OCI-LY7 (cell line): ENCODE results near the gene RNF130. TPM values are rescaled to one million over a fixed set of nuclear protein-coding genes. Genes with fewer than 3 reads are reported as not detected.

Experiments used
- BruUV-seq: library from RNA; stranded (reverse); fragments of 400-500 nt; replicated peaks from 2 replicates; lab custom pipeline; 2021; lab: Mats Ljungman, UMichigan
- CTCF ChIA-PET: fragments of 300-600 bp; sonication (Branson Sonifier 250); formaldehyde crosslinking; loops from one replicate; lab custom pipeline; 2022; ENCODE audit warnings: antibody characterized with exemption; ENCODE audit not compliant: unreplicated experiment; lab: Charles Lee
- POLR2A ChIA-PET: fragments of 300-600 bp; sonication (Branson Sonifier 250); formaldehyde crosslinking; loops from one replicate; lab custom pipeline; 2022; ENCODE audit warnings: antibody characterized with exemption; lab: Charles Lee
- DNase-seq: peaks from one replicate; pipeline ENCODE4 v3.0.0-alpha.2; 2015; ENCODE audit warnings: low spot score
- H2AFZ ChIP-seq: fragments of 200-600 bp; sonication (generic), shearing (Covaris generic); 2 replicates; pipeline ENCODE4 v1.6.1; 2014; ENCODE audit warnings: mild to moderate bottlenecking, antibody characterized with exemption, low read length, moderate library complexity
- H3K27ac ChIP-seq: fragments of 200-600 bp; sonication (generic); 2 replicates; pipeline ENCODE4 v1.5.1; 2014; ENCODE audit warnings: mixed run types, low read depth, mild to moderate bottlenecking, moderate library complexity, low read length, inconsistent platforms; ENCODE audit not compliant: poor library complexity, severe bottlenecking
- H3K36me3 ChIP-seq: fragments of 200-600 bp; sonication (generic); 2 replicates; pipeline ENCODE4 v1.6.1; 2014; ENCODE audit warnings: mild to moderate bottlenecking, antibody characterized with exemption, low read length, moderate library complexity, mixed read lengths; ENCODE audit not compliant: insufficient read depth
- H3K4me1 ChIP-seq: fragments of 200-600 bp; sonication (generic); 2 replicates; pipeline ENCODE4 v1.5.1; 2014; ENCODE audit warnings: mild to moderate bottlenecking, low read length; ENCODE audit not compliant: insufficient read depth, poor library complexity, severe bottlenecking
- H3K4me2 ChIP-seq: fragments of 200-600 bp; sonication (generic); 2 replicates; pipeline ENCODE4 v1.6.1; 2014; ENCODE audit warnings: mild to moderate bottlenecking, low read length
- H3K4me3 ChIP-seq: fragments of 200-600 bp; sonication (generic); 2 replicates; pipeline ENCODE4 v1.5.1; 2014; ENCODE audit warnings: mild to moderate bottlenecking, low read depth, low read length; ENCODE audit not compliant: poor library complexity, severe bottlenecking
- H3K79me2 ChIP-seq: fragments of 200-600 bp; sonication (generic); 2 replicates; pipeline ENCODE4 v1.6.1; 2016; ENCODE audit warnings: low read depth, mild to moderate bottlenecking, low read length, moderate library complexity, mixed read lengths; ENCODE audit not compliant: insufficient read depth
- H3K9me2 ChIP-seq: fragments of 200-600 bp; sonication (generic); 2 replicates; pipeline ENCODE4 v1.6.1; 2016; ENCODE audit warnings: mild to moderate bottlenecking, low read length, mixed read lengths; ENCODE audit not compliant: insufficient read depth
- H3K9me3 ChIP-seq: fragments of 200-600 bp; sonication (generic); 2 replicates; pipeline ENCODE4 v1.6.1; 2014; ENCODE audit warnings: mild to moderate bottlenecking, mixed run types, low read length, mixed read lengths
- H4K20me1 ChIP-seq: fragments of 200-600 bp; sonication (generic); 2 replicates; pipeline ENCODE4 v1.6.1; 2014; ENCODE audit warnings: mild to moderate bottlenecking, antibody characterized with exemption, low read length, moderate library complexity, mixed read lengths; ENCODE audit not compliant: insufficient read depth
- EZH2phosphoT487 ChIP-seq: fragments of 200-600 bp; sonication (generic); IDR thresholded peaks from 2 replicates; pipeline ENCODE4 v1.6.1; 2018; ENCODE audit warnings: low read depth, borderline replicate concordance, mild to moderate bottlenecking, mixed run types, antibody characterized with exemption, low read length, moderate library complexity, mixed read lengths
- intact Hi-C: fragments of 100-400 bp; cut with micrococcal nuclease; formaldehyde crosslinking; loops from one replicate; pipeline ENCODE4 v1.10.0; 2022; ENCODE audit not compliant: unreplicated experiment
- total RNA-seq, 2 experiments: library from RNA; depleted of rRNA in 1 of 2; stranded (reverse); fragments of >200 nt in 1 of 2; shearing (Covaris generic) in 1 of 2; gene quantifications; 2 replicates each; pipeline ENCODE4 v1.2.3, GENCODE V29; 2014 to 2022
- TF ChIP-seq, protein P1 (sequence below): fragments of 200-600 bp; sonication (generic); conservative IDR thresholded peaks from 2 replicates; pipeline ENCODE4 v1.5.1; 2014; ENCODE audit warnings: mild to moderate bottlenecking, antibody characterized with exemption, low read length, moderate library complexity, mixed read lengths

The RNF130 gene
- total RNA-seq, 2 experiments from 2014 or later: 0.16 TPM; not detected in 1

DNA sequence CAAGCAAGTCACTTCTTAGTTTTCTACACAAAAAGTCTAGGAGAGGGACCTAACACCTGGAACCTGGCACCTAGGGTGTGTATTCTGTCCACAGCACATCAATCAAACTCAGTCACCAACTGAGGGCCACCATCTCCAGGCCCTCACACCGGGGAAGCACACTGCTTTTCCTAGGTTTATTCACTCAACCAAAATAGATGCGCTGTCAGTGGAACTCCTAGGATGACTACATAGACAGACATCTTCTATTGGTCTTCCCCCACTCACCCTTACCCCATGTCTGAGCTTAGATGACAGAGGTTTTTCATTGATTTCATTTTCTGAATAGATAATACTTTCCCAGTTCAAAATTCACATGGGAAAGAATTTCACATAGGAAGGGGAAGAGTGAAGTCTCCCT is 59.2 kb downstream of the RNF130 start:
- Histone ChIP-seq H3K79me2 (no peaks in the 10 kb centered on the region), H3K27ac (no peak overlapping the region), H3K4me3 (no peak overlapping the region), H3K4me1 (no peaks in the 10 kb centered on the region), H4K20me1 (no peaks in the 10 kb centered on the region), H3K36me3 (no peaks in the 10 kb centered on the region), H2AFZ (no peak overlapping the region), H3K9me2 (no peaks in the 10 kb centered on the region), H3K9me3 (no peaks in the 10 kb centered on the region), H3K4me2 (no peak overlapping the region)
- BruUV-seq: no TSS peak
- CTCF ChIA-PET: no interaction called here
- intact Hi-C loops: no loop called here
- no peak for TF ChIP-seq EZH2phosphoT487
- TF ChIP-seq, protein P1, sequence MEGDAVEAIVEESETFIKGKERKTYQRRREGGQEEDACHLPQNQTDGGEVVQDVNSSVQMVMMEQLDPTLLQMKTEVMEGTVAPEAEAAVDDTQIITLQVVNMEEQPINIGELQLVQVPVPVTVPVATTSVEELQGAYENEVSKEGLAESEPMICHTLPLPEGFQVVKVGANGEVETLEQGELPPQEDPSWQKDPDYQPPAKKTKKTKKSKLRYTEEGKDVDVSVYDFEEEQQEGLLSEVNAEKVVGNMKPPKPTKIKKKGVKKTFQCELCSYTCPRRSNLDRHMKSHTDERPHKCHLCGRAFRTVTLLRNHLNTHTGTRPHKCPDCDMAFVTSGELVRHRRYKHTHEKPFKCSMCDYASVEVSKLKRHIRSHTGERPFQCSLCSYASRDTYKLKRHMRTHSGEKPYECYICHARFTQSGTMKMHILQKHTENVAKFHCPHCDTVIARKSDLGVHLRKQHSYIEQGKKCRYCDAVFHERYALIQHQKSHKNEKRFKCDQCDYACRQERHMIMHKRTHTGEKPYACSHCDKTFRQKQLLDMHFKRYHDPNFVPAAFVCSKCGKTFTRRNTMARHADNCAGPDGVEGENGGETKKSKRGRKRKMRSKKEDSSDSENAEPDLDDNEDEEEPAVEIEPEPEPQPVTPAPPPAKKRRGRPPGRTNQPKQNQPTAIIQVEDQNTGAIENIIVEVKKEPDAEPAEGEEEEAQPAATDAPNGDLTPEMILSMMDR: no peak
- POLR2A ChIA-PET: no interaction called here
- no peak for DNase-seq

DNA sequence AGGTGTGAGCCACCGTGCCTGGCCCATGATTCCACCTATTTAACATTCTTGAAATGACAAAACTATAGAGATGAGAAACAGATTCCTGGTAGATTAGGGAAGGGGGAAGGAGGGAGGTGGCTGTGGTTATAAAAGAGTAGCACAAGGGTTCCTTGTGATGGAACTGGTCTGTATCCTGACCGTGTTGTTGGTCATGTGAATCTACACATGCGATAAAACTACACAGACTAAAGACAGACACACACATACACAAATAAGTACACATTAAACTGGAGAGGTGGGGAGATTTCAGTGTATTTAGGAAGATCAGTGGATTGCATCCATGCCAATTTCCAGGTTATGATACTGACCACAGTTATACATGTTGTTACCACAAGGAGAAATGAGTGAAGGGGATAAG is 60.9 kb downstream of the RNF130 start:
- Histone ChIP-seq H4K20me1 (no peaks in the 10 kb centered on the region), H3K4me1 (no peaks in the 10 kb centered on the region), H3K27ac (no peak overlapping the region), H3K36me3 (no peaks in the 10 kb centered on the region), H3K4me3 (no peak overlapping the region), H3K79me2 (no peaks in the 10 kb centered on the region), H3K9me2 (no peaks in the 10 kb centered on the region), H2AFZ (no peak overlapping the region), H3K4me2 (no peak overlapping the region), H3K9me3 (no peaks in the 10 kb centered on the region)
- ChIA-PET POLR2A (no interaction called here), CTCF (no interaction called here)
- DNase-seq: no peak
- no peak for TF ChIP-seq EZH2phosphoT487
- TF ChIP-seq, protein P1: no peak
- intact Hi-C loops: no loop called here
- BruUV-seq: no TSS peak

DNA sequence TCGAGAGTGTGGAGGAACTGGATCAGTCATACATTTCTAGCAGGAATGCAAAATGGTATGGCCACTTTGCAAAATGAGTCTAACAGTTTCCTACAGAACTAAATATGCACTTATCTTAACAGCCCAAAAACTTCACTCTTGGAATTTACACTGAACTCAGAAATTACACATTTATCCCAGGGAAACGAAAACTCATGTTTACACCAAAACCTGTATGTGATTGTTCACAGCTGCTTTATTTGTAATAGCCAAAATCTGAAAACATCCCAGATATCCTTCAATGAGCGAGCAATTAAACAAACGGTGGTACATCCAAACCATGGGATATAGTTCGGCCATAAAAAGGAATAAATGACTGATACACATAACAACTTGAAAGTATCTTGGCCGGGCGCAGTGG is 62.0 kb downstream of the RNF130 start:
- no peak for DNase-seq
- POLR2A ChIA-PET: no interaction called here
- H4K20me1 ChIP-seq: no peaks in the 10 kb centered on the region
- H3K79me2 ChIP-seq: no peaks in the 10 kb centered on the region
- H2AFZ ChIP-seq: no peak overlapping the region
- BruUV-seq: no TSS peak
- intact Hi-C loops: no loop called here
- TF ChIP-seq, protein P1: no peak
- no peak for TF ChIP-seq EZH2phosphoT487
- no peaks in the 10 kb centered on the region for H3K9me2 ChIP-seq
- no peak overlapping the region for H3K27ac ChIP-seq
- no peaks in the 10 kb centered on the region for H3K4me1 ChIP-seq
- CTCF ChIA-PET: no interaction called here
- H3K9me3 ChIP-seq: no peaks in the 10 kb centered on the region
- no peaks in the 10 kb centered on the region for H3K36me3 ChIP-seq
- no peak overlapping the region for H3K4me3 ChIP-seq
- H3K4me2 ChIP-seq: no peak overlapping the region
